Endometrial microvascular endothelial cells (primary cell): ENCODE results near the gene PPP2R5D. TPM values are rescaled to one million over a fixed set of nuclear protein-coding genes. Genes with fewer than 3 reads are reported as not detected.
"Not testable (repeated sequence)": the region's sequence is repeated elsewhere in the genome, so short reads cannot be mapped to it uniquely, and the experiment has no call there.

Experiments
- in situ Hi-C: cut with HindIII; loops from 2 replicates; pipeline ENCODE4 v1.10.0; 2017; ENCODE audit warnings: low sequenced_read_pairs, low pct_unique_long_range_greater_than_20kb; ENCODE audit errors: inconsistent ontology term
- total RNA-seq: library from RNA; depleted of rRNA; stranded (reverse); fragments of >200 nt; gene quantifications from one replicate; pipeline ENCODE4 v1.2.3, GENCODE V29; 2015; ENCODE audit errors: inconsistent ontology term

Gene PPP2R5D
- 97.0 TPM for total RNA-seq

DNA sequence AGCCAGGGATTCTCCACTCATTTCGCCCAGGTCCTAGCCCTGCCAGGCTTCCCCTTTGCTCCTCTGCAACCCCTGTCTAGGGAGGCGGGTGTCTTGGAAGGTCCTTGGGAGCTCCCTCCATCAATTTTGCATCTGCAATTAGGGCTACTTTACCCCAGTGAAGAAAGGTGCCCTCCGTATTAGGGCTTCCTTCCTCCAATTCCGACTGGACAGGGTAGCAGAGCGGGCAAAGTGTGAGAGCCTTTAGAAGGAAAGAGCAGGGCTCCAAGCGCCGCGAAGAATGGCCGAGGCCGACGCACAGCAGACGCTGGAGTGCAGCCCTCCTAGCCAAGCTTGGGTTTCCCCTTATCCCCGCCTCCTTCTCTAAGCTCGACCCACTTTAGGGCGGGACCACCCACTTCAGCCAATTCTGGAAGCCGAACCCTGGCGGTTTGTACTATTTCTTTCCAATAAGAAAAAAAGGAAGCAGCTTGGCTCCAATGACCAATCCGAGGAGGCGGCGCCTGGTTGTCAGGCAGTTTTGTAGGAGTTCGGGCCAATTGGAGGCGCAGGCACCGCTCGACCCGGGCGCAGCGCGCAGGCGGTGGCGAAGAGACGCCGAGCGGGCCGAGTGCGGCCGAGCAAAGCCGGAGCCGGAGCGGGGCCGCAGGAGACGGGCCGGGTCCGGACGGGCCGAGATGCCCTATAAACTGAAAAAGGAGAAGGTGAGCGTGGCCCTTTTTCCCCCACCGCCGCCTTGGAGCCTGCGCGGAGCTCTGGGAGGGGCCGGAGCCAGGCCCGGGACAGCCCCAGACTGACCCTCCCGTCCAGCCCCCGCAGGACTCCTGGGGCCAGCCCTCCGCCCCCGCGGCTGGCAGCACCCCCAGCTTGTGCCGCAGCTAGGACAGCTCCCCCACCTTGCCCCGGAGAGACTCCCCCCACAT, at the start of gene PPP2R5D:
Gene PPP2R5D, plus strand, starts transcription at position 570 of the 923 bp plus-strand sequence. Its CDS starts 108 bp downstream, at position 678.
- in situ Hi-C loops: no loop called here

DNA sequence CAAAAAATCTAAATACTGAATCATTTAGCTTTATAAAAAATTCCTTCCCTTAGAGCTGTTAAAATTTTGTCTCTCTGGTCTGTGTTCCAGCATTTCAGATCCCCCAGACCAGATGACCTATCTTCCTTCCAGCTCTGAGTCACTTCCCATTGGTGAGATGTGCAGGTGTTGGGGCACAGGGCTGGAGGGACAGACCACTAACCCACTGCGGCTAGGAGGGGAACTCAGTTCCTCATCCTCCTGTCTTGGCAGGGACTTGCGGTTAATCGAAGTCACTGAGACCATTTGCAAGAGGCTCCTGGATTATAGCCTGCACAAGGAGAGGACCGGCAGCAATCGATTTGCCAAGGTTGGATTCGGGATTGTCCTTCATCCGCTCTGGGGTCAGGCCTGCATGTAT, 49.0 kb upstream of the PPP2R5D start:
- in situ Hi-C loops: no loop called here

DNA sequence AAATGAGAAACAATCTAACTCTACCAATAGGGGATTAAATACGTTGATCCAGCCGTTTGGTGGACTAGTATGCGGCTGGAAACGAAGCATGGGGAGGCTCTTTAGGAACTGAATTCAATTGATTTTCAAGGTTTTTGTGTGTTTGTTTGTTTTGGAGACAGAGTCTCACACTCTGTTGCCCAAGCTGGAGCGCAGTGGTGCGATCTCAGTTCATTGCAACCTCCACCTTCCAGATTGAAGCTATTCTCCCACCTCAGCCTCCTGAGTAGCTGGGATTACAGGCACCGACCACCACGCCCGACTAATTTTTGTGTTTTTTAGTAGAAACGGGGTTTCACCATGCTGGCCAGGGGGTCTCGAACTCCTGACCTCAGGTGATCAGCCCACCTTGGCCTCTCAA, 48.0 kb upstream of the PPP2R5D start:
- in situ Hi-C loops: no loop called here

DNA sequence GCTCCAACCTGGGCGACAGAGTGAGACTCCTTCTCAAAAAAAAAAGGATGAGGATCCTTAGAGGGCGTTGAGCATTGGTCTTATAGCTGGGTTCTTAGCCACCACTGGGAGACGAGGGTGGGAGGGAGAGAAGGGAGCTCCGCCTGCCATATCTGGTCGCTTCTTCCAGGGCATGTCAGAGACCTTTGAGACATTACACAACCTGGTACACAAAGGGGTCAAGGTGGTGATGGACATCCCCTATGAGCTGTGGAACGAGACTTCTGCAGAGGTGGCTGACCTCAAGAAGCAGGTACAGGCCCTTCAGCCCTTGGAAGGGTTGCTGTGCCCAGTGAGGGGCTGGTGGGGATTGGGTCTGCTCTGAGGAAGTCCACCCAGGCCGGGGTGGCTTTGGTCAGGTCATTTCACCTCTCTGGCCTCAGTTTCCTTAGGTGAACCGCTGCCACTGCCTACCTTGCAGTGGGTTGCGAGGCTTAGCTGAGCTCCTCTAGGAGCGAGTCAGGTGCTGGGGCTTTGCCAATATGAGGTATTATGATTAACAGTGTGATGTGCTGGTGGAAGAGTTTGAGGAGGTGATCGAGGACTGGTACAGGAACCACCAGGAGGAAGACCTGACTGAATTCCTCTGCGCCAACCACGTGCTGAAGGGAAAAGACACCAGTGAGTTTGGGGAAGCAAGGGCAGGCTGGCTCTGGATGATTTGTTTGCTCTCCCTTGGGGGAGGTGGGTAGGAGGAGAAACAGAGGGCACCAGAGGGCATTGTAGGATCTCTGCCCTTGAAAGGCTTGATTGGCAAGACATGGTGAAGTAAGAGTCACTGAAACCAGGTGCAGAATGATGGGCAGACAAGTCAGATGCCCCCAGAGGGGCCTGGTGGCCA, 46.6 kb upstream of the PPP2R5D start:
- in situ Hi-C loops: no loop called here

DNA sequence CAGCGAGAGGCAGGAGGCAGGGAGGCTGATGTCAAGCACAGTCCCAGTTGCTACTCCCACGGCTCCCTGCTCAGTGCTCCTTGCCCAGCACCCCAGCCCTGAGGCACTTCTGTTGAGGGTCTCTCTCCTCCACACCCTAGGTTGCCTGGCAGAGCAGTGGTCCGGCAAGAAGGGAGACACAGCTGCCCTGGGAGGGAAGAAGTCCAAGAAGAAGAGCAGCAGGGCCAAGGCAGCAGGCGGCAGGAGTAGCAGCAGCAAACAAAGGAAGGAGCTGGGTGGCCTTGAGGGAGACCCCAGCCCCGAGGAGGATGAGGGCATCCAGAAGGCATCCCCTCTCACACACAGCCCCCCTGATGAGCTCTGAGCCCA, 46.0 kb upstream of the PPP2R5D start:
- in situ Hi-C loops: no loop called here

DNA sequence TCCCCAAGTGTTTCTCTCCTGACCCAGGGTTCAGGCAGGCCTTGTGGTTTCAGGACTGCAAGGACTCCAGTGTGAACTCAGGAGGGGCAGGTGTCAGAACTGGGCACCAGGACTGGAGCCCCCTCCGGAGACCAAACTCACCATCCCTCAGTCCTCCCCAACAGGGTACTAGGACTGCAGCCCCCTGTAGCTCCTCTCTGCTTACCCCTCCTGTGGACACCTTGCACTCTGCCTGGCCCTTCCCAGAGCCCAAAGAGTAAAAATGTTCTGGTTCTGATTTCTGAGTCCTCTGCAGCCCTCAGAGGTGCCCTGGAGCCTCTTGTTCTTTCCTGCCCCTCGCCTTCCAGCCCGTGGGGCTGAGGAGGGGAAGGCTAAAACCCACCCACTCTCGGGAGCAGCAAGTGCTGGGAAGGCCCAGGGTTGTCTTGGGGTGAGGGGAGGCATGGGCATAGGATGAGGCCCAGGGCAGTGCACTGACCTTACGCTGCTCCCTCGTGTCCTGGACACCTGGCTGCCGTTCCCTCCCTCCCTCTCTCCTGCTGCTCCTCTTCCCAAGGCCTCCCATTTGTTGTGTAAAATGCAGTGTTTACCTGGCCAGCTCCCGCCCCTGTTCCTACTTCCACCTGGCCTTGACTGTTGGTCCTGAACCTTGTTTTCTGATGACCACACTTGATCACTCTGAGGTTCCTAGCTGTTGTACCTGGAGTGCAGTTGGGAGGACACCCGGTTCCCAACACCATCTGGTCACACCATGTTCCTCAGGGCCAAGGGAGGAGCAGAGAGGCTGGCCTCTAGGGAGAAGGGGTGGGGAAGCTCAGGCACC, 45.2 kb upstream of the PPP2R5D start:
- in situ Hi-C loops: no loop called here

DNA sequence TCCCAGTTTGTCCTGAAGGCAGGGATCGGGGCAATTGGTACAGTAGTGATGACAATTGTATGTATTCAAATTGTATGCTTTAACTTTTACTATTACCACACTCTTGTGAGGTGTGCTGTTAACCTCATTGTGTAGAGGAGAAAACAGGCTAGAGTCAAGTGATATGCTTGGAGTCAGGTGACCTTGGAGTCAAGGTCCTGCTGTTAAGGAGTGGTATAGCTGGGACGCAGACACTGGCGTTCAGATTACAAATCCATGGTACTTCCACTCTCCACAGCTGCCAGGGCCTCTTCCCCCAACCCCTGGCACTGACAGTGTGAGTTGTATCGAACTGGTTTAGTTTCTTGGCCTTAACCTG, 44.6 kb upstream of the PPP2R5D start:
- in situ Hi-C loops: no loop called here

DNA sequence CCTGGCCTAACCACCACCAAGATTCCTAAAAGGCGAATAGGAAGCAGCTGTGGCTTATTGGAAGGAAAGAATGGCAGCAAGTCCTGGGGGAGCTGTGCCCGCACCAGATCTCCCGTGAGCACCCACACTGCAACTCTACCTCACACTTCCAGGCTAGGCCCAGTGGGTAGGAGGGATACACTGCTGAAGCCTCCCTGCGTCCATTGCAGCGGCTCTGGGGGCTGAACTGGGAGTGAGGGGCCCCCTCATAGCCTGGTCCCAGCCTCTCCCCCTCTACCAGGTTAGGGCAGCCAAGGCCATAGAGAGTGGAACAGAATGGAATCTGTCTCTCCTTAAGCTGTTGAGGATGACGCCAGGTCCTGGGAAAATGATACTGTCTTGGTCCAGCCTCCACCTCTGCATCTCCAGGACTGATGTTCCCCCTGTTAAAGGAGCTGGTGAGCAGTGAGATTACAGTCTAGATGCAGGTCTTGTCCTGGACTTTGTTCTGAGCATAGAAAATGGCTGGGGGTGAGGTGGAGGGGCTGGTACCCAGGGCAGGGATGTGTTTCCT, 43.8 kb upstream of the PPP2R5D start:
- in situ Hi-C loops: no loop called here

DNA sequence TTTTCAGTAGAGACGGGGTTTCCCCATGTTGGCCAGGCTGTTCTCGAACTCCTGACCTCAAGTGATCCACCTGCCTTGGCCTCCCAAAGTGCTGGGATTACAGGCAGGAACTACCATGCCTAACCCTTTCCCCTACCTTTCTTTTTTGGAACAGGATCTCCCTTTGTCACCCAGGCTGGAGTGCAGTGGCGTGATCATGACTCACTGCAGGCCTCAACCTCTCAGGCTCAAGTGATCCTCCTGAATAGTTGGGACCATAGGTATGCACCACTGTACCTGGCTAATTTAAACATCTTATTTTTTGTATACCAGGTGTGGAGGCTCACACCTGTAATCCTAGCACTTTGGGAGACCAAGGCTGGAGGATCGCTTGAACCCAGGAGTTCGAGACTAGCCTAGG, 43.0 kb upstream of the PPP2R5D start:
- in situ Hi-C loops: not testable (repeated sequence)

DNA sequence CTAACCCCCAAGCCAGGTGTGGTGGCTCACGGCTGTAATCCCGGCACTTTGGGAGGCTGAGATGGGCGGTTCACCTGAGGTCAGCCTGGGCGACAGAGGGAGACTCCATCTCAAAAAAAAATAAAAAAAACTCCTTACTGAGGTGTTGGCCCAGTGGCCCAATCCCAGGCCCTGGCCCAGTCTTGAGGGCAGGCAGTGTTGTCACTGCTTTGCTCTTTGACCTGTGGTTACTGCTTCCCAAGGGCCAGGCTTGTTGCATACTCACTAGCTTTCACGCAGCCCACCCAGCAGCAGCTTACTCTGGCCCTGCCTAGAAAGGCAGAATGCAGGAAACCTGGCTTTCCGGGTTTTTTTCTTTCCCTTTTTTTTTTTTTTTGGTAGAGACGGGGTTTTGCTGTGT, 41.9 kb upstream of the PPP2R5D start:
- in situ Hi-C loops: no loop called here

DNA sequence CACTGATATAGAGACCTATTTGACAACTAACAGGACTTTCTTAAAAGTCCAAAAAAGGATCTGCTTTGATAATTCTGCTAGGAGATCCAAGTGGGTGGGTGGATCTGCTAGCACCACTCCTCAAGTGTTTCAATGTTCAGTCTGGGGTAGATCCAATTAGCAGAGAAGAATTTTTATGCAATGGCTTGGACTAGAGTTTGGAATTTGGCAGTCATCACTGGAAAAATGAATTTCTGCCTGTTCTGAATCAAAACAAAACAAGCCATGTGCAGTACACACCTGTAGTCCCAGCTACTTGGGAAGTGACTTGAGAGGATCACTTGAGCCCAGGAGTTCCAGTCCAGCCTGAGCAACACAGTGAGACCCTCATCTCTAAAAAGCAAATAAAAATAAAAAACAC, 36.4 kb upstream of the PPP2R5D start:
- in situ Hi-C loops: no loop called here

DNA sequence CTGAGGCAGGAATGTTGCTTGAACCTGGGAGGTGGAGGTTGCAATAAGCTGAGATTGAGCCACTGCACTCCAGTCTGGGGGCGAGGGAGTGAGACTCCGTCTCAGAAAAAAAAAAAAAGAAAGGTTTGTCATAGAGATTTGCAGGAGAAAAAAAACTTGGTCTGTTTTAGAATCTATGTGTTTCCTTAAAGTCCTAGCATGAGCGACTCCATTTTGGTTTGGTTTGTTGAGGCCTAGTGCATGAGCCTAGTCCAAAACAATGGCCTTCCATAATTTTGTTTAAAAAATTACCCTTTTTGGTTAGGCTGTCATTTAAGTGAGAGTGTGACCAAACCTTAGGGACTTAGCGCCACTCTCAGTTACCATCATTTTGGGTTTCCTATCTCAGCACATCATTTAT, 32.0 kb upstream of the PPP2R5D start:
- in situ Hi-C loops: no loop called here

DNA sequence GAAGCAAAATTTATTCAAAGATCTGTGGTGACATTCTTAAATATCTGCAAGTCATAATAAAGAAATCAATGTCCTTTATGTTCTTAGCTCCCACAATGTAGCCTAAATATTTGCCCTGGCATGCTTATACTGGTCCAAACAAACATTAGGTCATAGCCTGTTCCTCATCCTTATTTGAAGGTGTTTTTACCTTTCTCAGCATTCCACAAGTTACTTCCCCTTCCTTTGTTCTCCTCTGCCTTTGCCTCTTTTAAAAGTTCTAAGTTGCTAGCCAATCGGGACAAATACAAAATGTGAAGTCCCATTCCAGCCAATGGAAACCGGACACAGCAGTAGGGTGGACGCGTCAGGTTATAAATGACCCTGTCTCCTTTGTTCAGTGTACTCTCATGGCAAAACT, 30.0 kb upstream of the PPP2R5D start:
- in situ Hi-C loops: not testable (repeated sequence)

DNA sequence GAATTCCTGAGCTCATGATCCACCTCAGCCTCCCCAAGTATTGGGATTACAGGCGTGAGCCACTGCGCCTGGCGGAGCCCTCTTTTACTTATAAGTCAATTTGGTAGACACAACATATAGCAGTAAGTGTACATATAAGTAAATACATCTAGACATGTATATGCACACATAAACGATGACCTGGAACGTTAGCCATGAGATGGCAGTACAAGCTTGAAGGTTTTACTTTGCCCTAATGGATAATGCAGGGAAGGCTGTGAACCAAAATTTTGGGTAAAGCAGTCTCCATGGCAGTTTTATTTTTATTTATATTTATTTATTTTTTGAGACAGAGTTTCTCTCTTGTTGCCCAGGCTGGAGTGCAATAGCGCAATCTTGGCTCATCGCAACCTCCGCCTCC, 26.2 kb upstream of the PPP2R5D start:
- in situ Hi-C loops: no loop called here

DNA sequence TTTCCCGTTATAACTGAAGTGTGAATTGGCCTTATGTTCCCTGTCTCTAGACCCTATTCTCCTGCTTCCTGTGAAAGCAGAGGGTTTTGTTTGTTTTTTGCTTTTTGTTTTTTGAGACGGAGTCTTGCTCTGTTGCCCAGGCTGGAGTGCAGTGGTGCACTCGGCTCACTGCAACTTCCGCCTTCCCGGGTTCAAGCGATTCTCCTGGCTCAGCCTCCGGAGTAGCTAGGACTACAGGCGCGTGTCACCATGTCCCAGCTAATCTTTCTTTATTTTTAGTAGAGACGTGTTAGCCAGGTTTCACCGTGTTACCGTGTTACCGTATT, 24.5 kb upstream of the PPP2R5D start:
- in situ Hi-C loops: no loop called here

DNA sequence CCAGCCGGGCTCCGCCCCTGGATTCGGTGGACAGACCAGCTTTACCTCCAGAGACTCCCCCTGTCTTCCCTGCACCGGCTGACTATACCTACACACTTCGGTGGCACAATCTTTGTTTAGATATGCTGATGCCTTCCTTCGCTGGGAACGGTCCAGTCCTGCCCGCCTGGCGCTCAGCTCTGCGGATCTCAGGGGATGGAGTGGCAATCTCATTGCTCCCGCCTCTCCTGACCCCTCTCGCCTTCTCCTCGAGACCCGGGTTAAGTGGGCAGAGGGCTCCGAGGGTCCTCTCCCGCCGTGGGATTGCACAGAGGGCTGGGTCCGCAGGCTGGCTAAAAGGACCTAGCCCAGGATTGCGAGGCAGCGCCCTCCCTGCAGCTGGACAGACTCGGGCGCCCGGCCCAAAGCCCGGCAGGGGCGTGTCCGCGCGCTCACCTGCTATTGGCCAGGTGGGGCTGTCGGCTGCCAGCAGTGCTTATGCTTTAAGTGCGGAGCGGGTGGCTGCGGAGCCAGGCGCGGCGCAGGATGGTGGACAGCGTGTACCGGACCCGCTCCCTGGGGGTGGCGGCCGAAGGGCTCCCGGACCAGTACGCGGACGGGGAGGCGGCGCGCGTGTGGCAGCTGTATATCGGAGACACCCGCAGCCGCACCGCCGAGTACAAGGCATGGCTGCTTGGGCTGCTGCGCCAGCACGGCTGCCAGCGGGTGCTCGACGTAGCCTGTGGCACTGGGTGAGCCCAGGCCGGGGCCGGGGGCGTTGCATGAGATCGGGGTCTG, 23.9 kb upstream of the PPP2R5D start, which contains the start of gene GNMT:
Gene GNMT, plus strand, starts transcription at position 512 of the 777 bp plus-strand sequence. Its CDS starts 14 bp downstream, at position 526.
- in situ Hi-C loops: no loop called here

DNA sequence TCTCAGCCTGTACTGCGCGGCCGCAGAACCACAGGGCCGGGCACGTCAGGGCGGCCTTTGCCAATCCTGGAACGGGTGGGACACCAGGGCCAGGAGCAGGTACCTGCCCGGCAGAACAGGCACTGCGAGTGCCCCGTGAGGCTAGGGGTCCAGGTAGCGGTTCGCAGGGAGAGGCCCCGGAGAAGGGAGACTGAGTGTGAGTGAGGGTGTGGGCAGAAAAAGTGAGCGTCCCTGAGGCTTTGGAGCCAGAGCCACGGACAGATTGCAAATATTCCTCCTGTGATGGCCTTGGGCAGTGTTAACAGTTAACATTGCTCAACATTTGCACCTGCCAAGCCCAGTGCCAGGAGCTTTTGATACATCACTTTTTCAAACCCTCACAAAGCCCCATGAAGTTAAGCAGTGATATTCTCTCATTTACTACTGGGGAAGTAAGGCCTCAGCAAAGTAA, 23.3 kb upstream of the PPP2R5D start:
- in situ Hi-C loops: no loop called here

DNA sequence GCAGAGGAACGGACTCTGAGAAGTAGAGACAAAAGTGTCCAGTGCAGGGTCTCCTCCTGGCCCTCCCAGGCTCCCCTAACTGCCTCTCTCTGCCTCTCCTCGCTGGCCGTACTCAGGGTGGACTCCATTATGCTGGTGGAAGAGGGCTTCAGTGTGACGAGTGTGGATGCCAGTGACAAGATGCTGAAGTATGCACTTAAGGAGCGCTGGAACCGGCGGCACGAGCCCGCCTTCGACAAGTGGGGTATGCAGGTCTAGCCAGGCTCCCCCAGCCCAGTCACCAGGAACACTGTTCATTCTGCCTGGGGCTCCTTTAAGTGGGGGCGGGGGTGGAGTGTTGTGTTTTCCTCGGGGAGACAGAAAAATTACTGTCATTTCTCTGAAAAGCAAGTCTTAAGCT, 22.3 kb upstream of the PPP2R5D start:
- in situ Hi-C loops: no loop called here
